Measurements from ENCODE around the gene CSN2.

CSN2 gene

GRCh38 chr4:69965628-69966027, at the start of gene CSN2:
TSS of gene CSN2 (minus strand) at chr4:69965728. CDS start at chr4:69960995, 4,733 bp downstream.
- H3K9me3 Mint-ChIP-seq, result peaks cover 6% of the 10 kb centered on the region
- H3K4me1 Mint-ChIP-seq, result no peaks in the 10 kb centered on the region
- H3K27ac Mint-ChIP-seq (ENCODE audit: low read depth), result no peak within 1 kb of the TSS
- no peak within 1 kb of the TSS for H3K4me3 Mint-ChIP-seq
- no peak for DNase-seq (ENCODE audit: low spot score in 2 of 2)
- no peaks in the 10 kb centered on the region for H3K27me3 Mint-ChIP-seq
- no peak for ATAC-seq (replicated peaks; ENCODE audit: extremely low read depth, poor library complexity, severe bottlenecking)
- no peaks in the 10 kb centered on the region for H3K36me3 Mint-ChIP-seq (ENCODE audit: insufficient read depth)

- DNase-seq (ENCODE audit: low spot score in 2 of 2) (no peak), ATAC-seq (replicated peaks; ENCODE audit: extremely low read depth, poor library complexity, severe bottlenecking) (no peak)
- H3K36me3 Mint-ChIP-seq (ENCODE audit: insufficient read depth), result no peaks in the 10 kb centered on the region
- no peak overlapping the region for H3K27ac Mint-ChIP-seq (ENCODE audit: low read depth)
- H3K27me3 Mint-ChIP-seq, result no peaks in the 10 kb centered on the region
- H3K4me3 Mint-ChIP-seq, result no peak overlapping the region
- H3K9me3 Mint-ChIP-seq, result peaks cover 26% of the 10 kb centered on the region
- no peaks in the 10 kb centered on the region for H3K4me1 Mint-ChIP-seq
Measured at GRCh38 chr4:70008771-70009170, 43.2 kb upstream of the CSN2 start.

GRCh38 chr4:70002507-70002906, 37.0 kb upstream of the CSN2 start:
- Mint-ChIP-seq H3K27ac (ENCODE audit: low read depth) (no peak overlapping the region), H3K4me1 (no peaks in the 10 kb centered on the region), H3K4me3 (no peak overlapping the region), H3K36me3 (ENCODE audit: insufficient read depth) (no peaks in the 10 kb centered on the region), H3K9me3 (peaks cover 5% of the 10 kb centered on the region), H3K27me3 (no peaks in the 10 kb centered on the region)
- DNase-seq (ENCODE audit: low spot score in 2 of 2) (no peak), ATAC-seq (replicated peaks; ENCODE audit: extremely low read depth, poor library complexity, severe bottlenecking) (no peak)

GRCh38 chr4:70000711-70001110, 35.2 kb upstream of the CSN2 start:
- Mint-ChIP-seq H3K36me3 (ENCODE audit: insufficient read depth) (no peaks in the 10 kb centered on the region), H3K9me3 (peaks cover 5% of the 10 kb centered on the region), H3K4me1 (no peaks in the 10 kb centered on the region), H3K4me3 (no peak overlapping the region), H3K27me3 (no peaks in the 10 kb centered on the region), H3K27ac (ENCODE audit: low read depth) (no peak overlapping the region)
- DNase-seq (ENCODE audit: low spot score in 2 of 2), result no peak
- no peak for ATAC-seq (replicated peaks; ENCODE audit: extremely low read depth, poor library complexity, severe bottlenecking)

GRCh38 chr4:69999420-69999819, 33.9 kb upstream of the CSN2 start:
- H3K36me3 Mint-ChIP-seq (ENCODE audit: insufficient read depth), result no peaks in the 10 kb centered on the region
- H3K27me3 Mint-ChIP-seq, result no peaks in the 10 kb centered on the region
- ATAC-seq (replicated peaks; ENCODE audit: extremely low read depth, poor library complexity, severe bottlenecking) (no peak), DNase-seq (ENCODE audit: low spot score in 2 of 2) (no peak)
- no peak overlapping the region for H3K27ac Mint-ChIP-seq (ENCODE audit: low read depth)
- no peaks in the 10 kb centered on the region for H3K4me1 Mint-ChIP-seq
- no peak overlapping the region for H3K4me3 Mint-ChIP-seq
- peaks cover 5% of the 10 kb centered on the region for H3K9me3 Mint-ChIP-seq

- Mint-ChIP-seq H3K27me3 (no peaks in the 10 kb centered on the region), H3K36me3 (ENCODE audit: insufficient read depth) (no peaks in the 10 kb centered on the region), H3K4me1 (no peaks in the 10 kb centered on the region), H3K4me3 (no peak within 1 kb of the TSS), H3K27ac (ENCODE audit: low read depth) (no peak within 1 kb of the TSS), H3K9me3 (peaks cover 19% of the 10 kb centered on the region)
- DNase-seq (ENCODE audit: low spot score in 2 of 2) (no peak), ATAC-seq (replicated peaks; ENCODE audit: extremely low read depth, poor library complexity, severe bottlenecking) (no peak)
Measured at GRCh38 chr4:69995526-69996016, 30.0 kb upstream of the CSN2 start, which contains the start of gene STATH. TSS of gene STATH (plus strand) at chr4:69995966. CDS start at chr4:69998438, 2,472 bp downstream.

- Mint-ChIP-seq H3K9me3 (peaks cover 19% of the 10 kb centered on the region), H3K4me1 (no peaks in the 10 kb centered on the region), H3K36me3 (ENCODE audit: insufficient read depth) (no peaks in the 10 kb centered on the region), H3K4me3 (no peak overlapping the region), H3K27ac (ENCODE audit: low read depth) (no peak overlapping the region), H3K27me3 (no peaks in the 10 kb centered on the region)
- DNase-seq (ENCODE audit: low spot score in 2 of 2) (no peak), ATAC-seq (replicated peaks; ENCODE audit: extremely low read depth, poor library complexity, severe bottlenecking) (no peak)
Measured at GRCh38 chr4:69994782-69995181, 29.3 kb upstream of the CSN2 start.

GRCh38 chr4:69991016-69991415, 25.5 kb upstream of the CSN2 start:
- H3K27ac Mint-ChIP-seq (ENCODE audit: low read depth), result no peak overlapping the region
- H3K9me3 Mint-ChIP-seq, result peaks cover 14% of the 10 kb centered on the region
- DNase-seq (ENCODE audit: low spot score in 2 of 2), result no peak
- no peaks in the 10 kb centered on the region for H3K27me3 Mint-ChIP-seq
- no peak overlapping the region for H3K4me3 Mint-ChIP-seq
- no peaks in the 10 kb centered on the region for H3K4me1 Mint-ChIP-seq
- H3K36me3 Mint-ChIP-seq (ENCODE audit: insufficient read depth), result no peaks in the 10 kb centered on the region
- ATAC-seq (replicated peaks; ENCODE audit: extremely low read depth, poor library complexity, severe bottlenecking), result no peak

- no peak overlapping the region for H3K27ac Mint-ChIP-seq (ENCODE audit: low read depth)
- H3K36me3 Mint-ChIP-seq (ENCODE audit: insufficient read depth), result no peaks in the 10 kb centered on the region
- no peak for ATAC-seq (replicated peaks; ENCODE audit: extremely low read depth, poor library complexity, severe bottlenecking)
- no peak overlapping the region for H3K4me3 Mint-ChIP-seq
- no peaks in the 10 kb centered on the region for H3K27me3 Mint-ChIP-seq
- no peaks in the 10 kb centered on the region for H3K9me3 Mint-ChIP-seq
- no peaks in the 10 kb centered on the region for H3K4me1 Mint-ChIP-seq
- DNase-seq (ENCODE audit: low spot score in 2 of 2), result no peak
Measured at GRCh38 chr4:69986663-69987062, 21.1 kb upstream of the CSN2 start.

- Mint-ChIP-seq H3K4me1 (no peaks in the 10 kb centered on the region), H3K4me3 (no peak overlapping the region), H3K36me3 (ENCODE audit: insufficient read depth) (no peaks in the 10 kb centered on the region), H3K27me3 (no peaks in the 10 kb centered on the region), H3K27ac (ENCODE audit: low read depth) (no peak overlapping the region), H3K9me3 (peaks cover 5% of the 10 kb centered on the region)
- DNase-seq (ENCODE audit: low spot score in 2 of 2) (no peak), ATAC-seq (replicated peaks; ENCODE audit: extremely low read depth, poor library complexity, severe bottlenecking) (no peak)
Measured at GRCh38 chr4:69984030-69984443, 18.5 kb upstream of the CSN2 start.

- H3K4me1 Mint-ChIP-seq, result no peaks in the 10 kb centered on the region
- no peak overlapping the region for H3K4me3 Mint-ChIP-seq
- DNase-seq (ENCODE audit: low spot score in 2 of 2) (no peak), ATAC-seq (replicated peaks; ENCODE audit: extremely low read depth, poor library complexity, severe bottlenecking) (no peak)
- no peaks in the 10 kb centered on the region for H3K36me3 Mint-ChIP-seq (ENCODE audit: insufficient read depth)
- H3K27me3 Mint-ChIP-seq, result no peaks in the 10 kb centered on the region
- peaks cover 11% of the 10 kb centered on the region for H3K9me3 Mint-ChIP-seq
- no peak overlapping the region for H3K27ac Mint-ChIP-seq (ENCODE audit: low read depth)
Measured at GRCh38 chr4:69977582-69977981, 12.1 kb upstream of the CSN2 start.

GRCh38 chr4:69974631-69975030, 9.1 kb upstream of the CSN2 start:
- no peaks in the 10 kb centered on the region for H3K27me3 Mint-ChIP-seq
- H3K4me3 Mint-ChIP-seq, result no peak overlapping the region
- H3K4me1 Mint-ChIP-seq, result no peaks in the 10 kb centered on the region
- H3K27ac Mint-ChIP-seq (ENCODE audit: low read depth), result no peak overlapping the region
- H3K9me3 Mint-ChIP-seq, result peaks cover 6% of the 10 kb centered on the region
- ATAC-seq (replicated peaks; ENCODE audit: extremely low read depth, poor library complexity, severe bottlenecking) (no peak), DNase-seq (ENCODE audit: low spot score in 2 of 2) (no peak)
- H3K36me3 Mint-ChIP-seq (ENCODE audit: insufficient read depth), result no peaks in the 10 kb centered on the region

GRCh38 chr4:69970071-69970470, 4.5 kb upstream of the CSN2 start:
- Mint-ChIP-seq H3K4me1 (no peaks in the 10 kb centered on the region), H3K27ac (ENCODE audit: low read depth) (no peak overlapping the region), H3K4me3 (no peak overlapping the region), H3K36me3 (ENCODE audit: insufficient read depth) (no peaks in the 10 kb centered on the region), H3K9me3 (peaks cover 3% of the 10 kb centered on the region), H3K27me3 (no peaks in the 10 kb centered on the region)
- DNase-seq (ENCODE audit: low spot score in 2 of 2) (no peak), ATAC-seq (replicated peaks; ENCODE audit: extremely low read depth, poor library complexity, severe bottlenecking) (no peak)

- Mint-ChIP-seq H3K27ac (ENCODE audit: low read depth) (no peak overlapping the region), H3K9me3 (peaks cover 19% of the 10 kb centered on the region), H3K36me3 (ENCODE audit: insufficient read depth) (no peaks in the 10 kb centered on the region), H3K4me1 (no peaks in the 10 kb centered on the region), H3K27me3 (no peaks in the 10 kb centered on the region), H3K4me3 (no peak overlapping the region)
- ATAC-seq (replicated peaks; ENCODE audit: extremely low read depth, poor library complexity, severe bottlenecking) (no peak), DNase-seq (ENCODE audit: low spot score in 2 of 2) (no peak)
Measured at GRCh38 chr4:69957209-69957608, 8.3 kb downstream of the CSN2 start.

Measured in central memory CD8-positive, alpha-beta T cell (primary cell).